ENCODE data around the gene AHDC1.

AHDC1 gene

GRCh38 chr1:27590917-27591508 lies 12.9 kb downstream of the AHDC1 start (continued):
- TF ChIP-seq ZNF148 (tag by site-specific recombination; IDR thresholded peaks at IDR 0.05; ENCODE audit: borderline replicate concordance) (no peak), RBAK (tag by site-specific recombination; IDR thresholded peaks at IDR 0.05) (no peak), PRDM6 (tag by site-specific recombination; IDR thresholded peaks at IDR 0.05) (no peak), ZNF366 (tag by site-specific recombination; conservative IDR thresholded peaks at IDR 0.05) (no peak), FEZF1 (tag by site-specific recombination; IDR thresholded peaks at IDR 0.05) (no peak), KLF1 (tag by site-specific recombination; IDR thresholded peaks at IDR 0.05) (peak; percentile 97), KLF7 (tag by site-specific recombination; IDR thresholded peaks at IDR 0.05; ENCODE audit: borderline replicate concordance) (no peak), ZNF626 (tag by site-specific recombination; IDR thresholded peaks at IDR 0.05) (no peak), ZIC2 (tag by site-specific recombination; IDR thresholded peaks at IDR 0.05) (peak; percentile 74), PATZ1 (tag by site-specific recombination; IDR thresholded peaks at IDR 0.05) (peak; percentile 15; the same call in 1 of the 2 replicates), ZFP41 (tag by site-specific recombination; IDR thresholded peaks at IDR 0.05; ENCODE audit: borderline replicate concordance) (no peak), ZNF510 (tag by site-specific recombination; IDR thresholded peaks at IDR 0.05; ENCODE audit: insufficient replicate concordance) (no peak), ZNF747 (tag by site-specific recombination; IDR thresholded peaks at IDR 0.05) (no peak), ELK4 (IDR thresholded peaks at IDR 0.05; ENCODE audit: borderline replicate concordance, low read depth, low read length) (no peak), YY2 (tag by site-specific recombination; IDR thresholded peaks at IDR 0.05) (no peak), ZNF211 (tag by site-specific recombination; IDR thresholded peaks at IDR 0.05; ENCODE audit: low read depth) (no peak), PRDM10 (tag by site-specific recombination; IDR thresholded peaks at IDR 0.05) (peak; percentile 39), CTCF (tag by site-specific recombination; IDR thresholded peaks at IDR 0.05) (no peak), BCL11B (tag by site-specific recombination; IDR thresholded peaks at IDR 0.05; ENCODE audit: low read depth) (no peak), GLIS1 (tag by site-specific recombination; IDR thresholded peaks at IDR 0.05) (peak; percentile 40; the same call in 1 of the 2 replicates), ZFP69B (tag by site-specific recombination; IDR thresholded peaks at IDR 0.05) (no peak), ZNF530 (tag by site-specific recombination; IDR thresholded peaks at IDR 0.05; ENCODE audit: low read depth) (no peak), SP2 (tag by site-specific recombination; IDR thresholded peaks at IDR 0.05) (peak; percentile 33; the same call in 1 of the 2 replicates), ZNF629 (tag by site-specific recombination; IDR thresholded peaks at IDR 0.05) (no peak), ZFHX2 (tag by site-specific recombination; conservative IDR thresholded peaks at IDR 0.05) (no peak), GLIS2 (tag by site-specific recombination; IDR thresholded peaks at IDR 0.05) (peak; percentile 53; the same call in 1 of the 2 replicates), ZNF10 (tag by site-specific recombination; IDR thresholded peaks at IDR 0.05) (no peak), MYNN (tag by site-specific recombination; IDR thresholded peaks at IDR 0.05; ENCODE audit: borderline replicate concordance) (no peak)
